Amniotic epithelial cell (primary cell): ENCODE data around the gene HOXA9.

Experiments used
- DNase-seq: peaks from one replicate; pipeline ENCODE4 v3.0.0-alpha.2; 2010; ENCODE audit warnings: low read depth

The HOXA9 gene

DNA sequence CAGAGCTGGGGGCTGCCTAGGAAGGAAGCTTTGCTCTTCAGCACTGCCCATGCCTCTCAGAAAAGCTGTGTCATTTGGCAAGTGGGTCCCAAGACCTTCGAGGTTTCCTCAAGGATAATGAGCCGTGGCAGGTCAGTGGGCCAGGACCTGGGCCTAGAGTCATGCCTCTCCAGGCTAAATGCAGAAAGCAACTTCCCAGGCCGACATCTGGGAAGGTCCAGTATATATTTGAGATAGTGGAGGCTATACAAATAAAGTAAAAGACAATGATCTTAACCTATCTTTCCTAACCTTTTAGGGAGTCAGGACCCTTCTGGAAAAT, 11.1 kb upstream of the HOXA9 start:
- no peak for DNase-seq

GRCh38 chr7:27175626-27176523, 10.5 kb upstream of the HOXA9 start:
- DNase-seq = no peak

- no peak for DNase-seq
These were observed 9.7 kb upstream of the HOXA9 start for GRCh38 chr7:27174874-27175625.

DNA sequence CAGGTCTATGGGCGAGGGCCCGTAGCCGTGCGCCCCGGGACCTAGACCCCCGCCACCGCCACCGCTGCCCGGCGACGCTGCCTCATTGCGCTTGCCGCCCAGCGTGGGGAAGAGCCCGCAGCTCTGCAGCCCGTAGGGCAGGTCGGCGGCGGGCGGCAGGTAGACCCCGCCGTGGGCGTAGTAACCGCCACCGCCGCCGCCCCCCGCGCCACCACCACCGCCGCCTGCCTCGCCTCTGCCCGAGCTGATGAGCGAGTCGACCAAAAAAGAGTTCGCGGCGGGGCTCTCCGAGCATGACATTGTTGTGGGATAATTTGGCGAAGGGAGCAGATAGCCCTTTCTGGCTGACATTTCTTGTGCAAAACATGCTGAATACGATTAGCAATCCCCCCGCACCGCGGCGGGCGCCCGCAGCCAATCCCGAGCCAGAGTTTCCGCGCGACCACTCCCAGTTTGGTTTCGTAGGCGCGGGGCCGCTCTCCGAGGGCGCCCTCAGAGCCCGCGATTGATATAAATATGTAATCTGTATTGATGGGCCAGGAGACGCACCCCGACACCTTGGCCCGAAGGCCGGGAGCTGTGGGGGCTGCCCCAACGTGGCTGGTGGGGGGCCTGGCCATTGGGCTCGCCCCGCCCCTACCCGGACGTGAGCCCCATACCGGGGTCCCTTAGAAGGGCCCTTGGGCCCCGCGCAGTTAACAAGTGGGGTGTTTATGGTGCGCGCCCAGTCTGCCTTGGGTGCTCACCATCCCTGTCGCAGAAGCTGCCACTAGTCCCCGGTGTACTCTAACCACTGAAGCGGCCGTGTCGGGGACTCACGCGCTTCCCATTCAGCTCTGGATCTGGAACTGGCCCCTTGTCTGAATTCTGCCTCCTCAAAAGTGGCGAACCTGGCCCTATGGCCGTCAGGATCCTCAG, 8.9 kb upstream of the HOXA9 start, which contains the start of gene HOXA10:
Gene HOXA10 (minus strand): TSS at position 365 of the 918 bp plus-strand sequence. CDS start 14 bp downstream, at position 351.
- no peak for DNase-seq

DNA sequence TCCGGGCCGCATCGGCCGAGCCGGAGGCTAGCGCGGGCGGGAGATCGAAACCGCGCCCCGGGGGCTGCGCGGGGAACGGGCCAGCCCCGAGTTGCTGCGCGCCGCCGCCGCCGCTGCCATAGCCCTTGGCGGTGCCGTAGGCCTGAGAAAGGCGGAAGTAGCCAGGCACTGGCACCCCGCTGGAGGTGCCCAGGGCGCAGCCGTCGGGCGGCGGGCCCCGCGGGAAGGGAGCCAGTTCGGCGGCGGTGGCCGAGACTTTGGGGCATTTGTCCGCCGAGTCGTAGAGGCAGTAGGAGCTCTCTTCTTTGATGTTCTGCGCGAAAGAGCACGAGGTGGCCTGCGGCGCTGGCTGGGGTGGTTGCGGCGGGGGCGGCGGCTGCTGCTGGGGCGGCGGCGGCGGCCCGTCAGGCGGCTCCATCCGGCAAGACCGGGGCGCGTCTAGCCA, 8.2 kb upstream of the HOXA9 start:
- no peak for DNase-seq

GRCh38 chr7:27172823-27173510, 7.6 kb upstream of the HOXA9 start:
- no peak for DNase-seq

GRCh38 chr7:27172315-27172774, 7.0 kb upstream of the HOXA9 start:
- no peak for DNase-seq

GRCh38 chr7:27171637-27172314, 6.4 kb upstream of the HOXA9 start:
- no peak for DNase-seq

GRCh38 chr7:27171325-27171636, 5.9 kb upstream of the HOXA9 start:
- no peak for DNase-seq

GRCh38 chr7:27170426-27171324, 5.3 kb upstream of the HOXA9 start:
- no peak for DNase-seq

- no peak for DNase-seq
These were observed 4.5 kb upstream of the HOXA9 start for GRCh38 chr7:27169658-27170425.

DNA sequence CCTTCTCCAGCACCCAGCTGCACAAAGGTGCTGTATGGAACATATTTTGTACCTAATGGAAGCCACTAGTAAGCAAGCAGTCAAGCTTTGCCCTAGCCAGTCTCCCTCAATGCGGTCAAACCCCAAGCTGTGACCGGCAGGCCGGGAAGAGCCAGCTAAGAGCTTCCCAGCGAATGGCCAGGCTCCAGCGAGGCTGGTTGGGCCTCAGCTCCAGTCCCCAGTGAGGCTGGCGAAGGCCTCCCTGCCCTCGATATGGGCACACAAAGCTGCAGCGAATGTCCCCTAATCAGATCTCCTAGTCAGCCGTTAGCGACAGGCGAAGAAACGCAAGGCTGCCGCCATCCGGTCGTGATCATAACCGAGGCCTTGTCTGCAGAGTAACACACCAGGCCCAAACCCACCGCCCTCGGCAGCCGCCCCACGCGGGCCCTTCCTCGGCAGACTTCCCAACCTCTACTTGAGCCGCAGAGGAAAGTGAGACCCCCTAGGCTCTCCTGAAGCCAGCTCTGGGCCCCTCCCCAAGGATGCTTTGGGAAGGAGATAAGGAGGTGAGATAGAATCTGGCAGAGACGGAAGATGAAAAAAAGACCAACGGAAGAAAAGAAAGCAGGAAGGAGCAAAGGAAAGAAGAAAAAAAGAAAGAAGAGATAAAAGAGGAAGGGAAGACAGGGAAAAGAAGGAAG, 3.1 kb upstream of the HOXA9 start:
- DNase-seq = no peak

DNA sequence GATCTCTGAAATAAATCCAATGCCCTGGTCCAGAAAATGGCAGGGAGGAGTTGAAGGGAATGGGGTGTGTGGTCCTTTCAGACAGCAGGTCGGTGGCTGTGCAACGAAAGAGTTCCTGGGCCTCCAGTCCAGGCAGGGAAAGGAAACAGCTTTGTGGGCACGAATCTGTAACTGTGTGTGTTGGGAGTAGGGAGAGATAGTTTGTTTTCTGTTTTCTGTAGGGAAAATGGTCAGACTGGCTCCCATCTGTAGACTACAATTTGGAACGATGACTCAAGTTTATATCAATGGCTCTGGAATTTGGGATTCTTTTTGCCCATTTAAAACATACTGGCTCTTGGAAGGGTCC, 2.6 kb upstream of the HOXA9 start:
- DNase-seq = no peak

- no peak for DNase-seq
These were observed 1.5 kb upstream of the HOXA9 start for GRCh38 chr7:27166531-27167505.

GRCh38 chr7:27165996-27166530, 726 bp upstream of the HOXA9 start:
- no peak for DNase-seq

- no peak for DNase-seq
These were observed 809 bp downstream of the HOXA9 start for GRCh38 chr7:27164367-27165088.

- DNase-seq = no peak
These were observed 1.3 kb downstream of the HOXA9 start for GRCh38 chr7:27164045-27164366.
